OCI-LY7 (cell line): ENCODE results near the gene CLCF1. TPM values are rescaled to one million over a fixed set of nuclear protein-coding genes. Genes with fewer than 3 reads are reported as not detected.

Experiments used
- BruUV-seq: library from RNA; stranded (reverse); fragments of 400-500 nt; replicated peaks from 2 replicates; lab custom pipeline; 2021; lab: Mats Ljungman, UMichigan
- CTCF ChIA-PET: fragments of 300-600 bp; sonication (Branson Sonifier 250); formaldehyde crosslinking; loops from one replicate; lab custom pipeline; 2022; ENCODE audit warnings: antibody characterized with exemption; ENCODE audit not compliant: unreplicated experiment; lab: Charles Lee
- POLR2A ChIA-PET: fragments of 300-600 bp; sonication (Branson Sonifier 250); formaldehyde crosslinking; loops from one replicate; lab custom pipeline; 2022; ENCODE audit warnings: antibody characterized with exemption; lab: Charles Lee
- DNase-seq: peaks from one replicate; pipeline ENCODE4 v3.0.0-alpha.2; 2015; ENCODE audit warnings: low spot score
- H2AFZ ChIP-seq: fragments of 200-600 bp; sonication (generic), shearing (Covaris generic); 2 replicates; pipeline ENCODE4 v1.6.1; 2014; ENCODE audit warnings: mild to moderate bottlenecking, antibody characterized with exemption, low read length, moderate library complexity
- H3K27ac ChIP-seq: fragments of 200-600 bp; sonication (generic); 2 replicates; pipeline ENCODE4 v1.5.1; 2014; ENCODE audit warnings: mixed run types, low read depth, mild to moderate bottlenecking, moderate library complexity, low read length, inconsistent platforms; ENCODE audit not compliant: poor library complexity, severe bottlenecking
- H3K36me3 ChIP-seq: fragments of 200-600 bp; sonication (generic); 2 replicates; pipeline ENCODE4 v1.6.1; 2014; ENCODE audit warnings: mild to moderate bottlenecking, antibody characterized with exemption, low read length, moderate library complexity, mixed read lengths; ENCODE audit not compliant: insufficient read depth
- H3K4me1 ChIP-seq: fragments of 200-600 bp; sonication (generic); 2 replicates; pipeline ENCODE4 v1.5.1; 2014; ENCODE audit warnings: mild to moderate bottlenecking, low read length; ENCODE audit not compliant: insufficient read depth, poor library complexity, severe bottlenecking
- H3K4me2 ChIP-seq: fragments of 200-600 bp; sonication (generic); 2 replicates; pipeline ENCODE4 v1.6.1; 2014; ENCODE audit warnings: mild to moderate bottlenecking, low read length
- H3K4me3 ChIP-seq: fragments of 200-600 bp; sonication (generic); 2 replicates; pipeline ENCODE4 v1.5.1; 2014; ENCODE audit warnings: mild to moderate bottlenecking, low read depth, low read length; ENCODE audit not compliant: poor library complexity, severe bottlenecking
- H3K79me2 ChIP-seq: fragments of 200-600 bp; sonication (generic); 2 replicates; pipeline ENCODE4 v1.6.1; 2016; ENCODE audit warnings: low read depth, mild to moderate bottlenecking, low read length, moderate library complexity, mixed read lengths; ENCODE audit not compliant: insufficient read depth
- H3K9me2 ChIP-seq: fragments of 200-600 bp; sonication (generic); 2 replicates; pipeline ENCODE4 v1.6.1; 2016; ENCODE audit warnings: mild to moderate bottlenecking, low read length, mixed read lengths; ENCODE audit not compliant: insufficient read depth
- H3K9me3 ChIP-seq: fragments of 200-600 bp; sonication (generic); 2 replicates; pipeline ENCODE4 v1.6.1; 2014; ENCODE audit warnings: mild to moderate bottlenecking, mixed run types, low read length, mixed read lengths
- H4K20me1 ChIP-seq: fragments of 200-600 bp; sonication (generic); 2 replicates; pipeline ENCODE4 v1.6.1; 2014; ENCODE audit warnings: mild to moderate bottlenecking, antibody characterized with exemption, low read length, moderate library complexity, mixed read lengths; ENCODE audit not compliant: insufficient read depth
- EZH2phosphoT487 ChIP-seq: fragments of 200-600 bp; sonication (generic); IDR thresholded peaks from 2 replicates; pipeline ENCODE4 v1.6.1; 2018; ENCODE audit warnings: low read depth, borderline replicate concordance, mild to moderate bottlenecking, mixed run types, antibody characterized with exemption, low read length, moderate library complexity, mixed read lengths
- intact Hi-C: fragments of 100-400 bp; cut with micrococcal nuclease; formaldehyde crosslinking; loops from one replicate; pipeline ENCODE4 v1.10.0; 2022; ENCODE audit not compliant: unreplicated experiment
- total RNA-seq, 2 experiments: library from RNA; depleted of rRNA in 1 of 2; stranded (reverse); fragments of >200 nt in 1 of 2; shearing (Covaris generic) in 1 of 2; gene quantifications; 2 replicates each; pipeline ENCODE4 v1.2.3, GENCODE V29; 2014 to 2022
- TF ChIP-seq, protein P1 (sequence below): fragments of 200-600 bp; sonication (generic); conservative IDR thresholded peaks from 2 replicates; pipeline ENCODE4 v1.5.1; 2014; ENCODE audit warnings: mild to moderate bottlenecking, antibody characterized with exemption, low read length, moderate library complexity, mixed read lengths

The CLCF1 gene
- total RNA-seq, 2 experiments from 2014 or later = 0.34 to 0.35 TPM

DNA sequence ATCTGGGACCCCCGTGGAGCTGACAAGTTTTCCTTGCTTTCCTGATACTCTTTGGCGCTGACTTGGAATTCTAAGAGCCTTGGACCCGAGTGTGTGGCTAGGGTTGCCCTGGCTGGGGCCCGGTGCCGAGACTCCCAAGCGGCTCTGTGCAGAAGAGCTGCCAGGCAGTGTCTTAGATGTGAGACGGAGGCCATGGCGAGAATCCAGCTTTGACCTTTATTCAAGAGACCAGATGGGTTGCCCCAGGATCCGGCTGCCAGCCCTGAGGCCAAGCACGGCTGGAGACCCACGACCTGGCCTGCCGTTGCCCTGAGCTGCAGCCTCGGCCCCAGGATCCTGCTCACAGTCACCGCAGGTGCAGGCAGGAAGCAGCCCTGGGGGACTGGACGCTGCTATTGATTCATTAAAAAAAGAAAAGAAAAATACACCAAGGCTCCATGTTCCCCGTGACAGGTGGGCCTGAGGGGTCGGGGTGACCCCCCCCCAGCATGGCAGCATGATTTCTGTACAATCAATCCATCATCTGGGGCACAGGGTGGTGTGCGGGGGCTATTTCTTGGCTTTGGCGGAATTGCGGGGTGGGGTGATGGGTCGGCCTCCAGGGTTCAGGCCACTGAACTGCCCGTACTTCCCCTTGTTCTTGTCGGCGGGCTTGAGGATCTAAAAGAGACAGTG, 24.7 kb upstream of the CLCF1 start:
- Histone ChIP-seq H3K4me3 (no peak overlapping the region), H3K4me1 (peaks cover 39% of the 10 kb centered on the region), H3K9me3 (no peaks in the 10 kb centered on the region), H3K36me3 (peaks cover 72% of the 10 kb centered on the region), H2AFZ (no peak overlapping the region), H3K79me2 (peaks cover 14% of the 10 kb centered on the region), H4K20me1 (0 out of 2 replicates have a peak, but pooled peaks cover 7% of the 10 kb centered on the region), H3K9me2 (no peaks in the 10 kb centered on the region), H3K27ac (no peak overlapping the region), H3K4me2 (no peak overlapping the region)
- peak; percentile 5 for DNase-seq
- TF ChIP-seq, protein P1, sequence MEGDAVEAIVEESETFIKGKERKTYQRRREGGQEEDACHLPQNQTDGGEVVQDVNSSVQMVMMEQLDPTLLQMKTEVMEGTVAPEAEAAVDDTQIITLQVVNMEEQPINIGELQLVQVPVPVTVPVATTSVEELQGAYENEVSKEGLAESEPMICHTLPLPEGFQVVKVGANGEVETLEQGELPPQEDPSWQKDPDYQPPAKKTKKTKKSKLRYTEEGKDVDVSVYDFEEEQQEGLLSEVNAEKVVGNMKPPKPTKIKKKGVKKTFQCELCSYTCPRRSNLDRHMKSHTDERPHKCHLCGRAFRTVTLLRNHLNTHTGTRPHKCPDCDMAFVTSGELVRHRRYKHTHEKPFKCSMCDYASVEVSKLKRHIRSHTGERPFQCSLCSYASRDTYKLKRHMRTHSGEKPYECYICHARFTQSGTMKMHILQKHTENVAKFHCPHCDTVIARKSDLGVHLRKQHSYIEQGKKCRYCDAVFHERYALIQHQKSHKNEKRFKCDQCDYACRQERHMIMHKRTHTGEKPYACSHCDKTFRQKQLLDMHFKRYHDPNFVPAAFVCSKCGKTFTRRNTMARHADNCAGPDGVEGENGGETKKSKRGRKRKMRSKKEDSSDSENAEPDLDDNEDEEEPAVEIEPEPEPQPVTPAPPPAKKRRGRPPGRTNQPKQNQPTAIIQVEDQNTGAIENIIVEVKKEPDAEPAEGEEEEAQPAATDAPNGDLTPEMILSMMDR = no peak
- TF ChIP-seq EZH2phosphoT487 = no peak
- intact Hi-C loops = no loop called here
- POLR2A ChIA-PET = no interaction called here
- CTCF ChIA-PET = no interaction called here
- BruUV-seq = TSS peak; percentile 95

DNA sequence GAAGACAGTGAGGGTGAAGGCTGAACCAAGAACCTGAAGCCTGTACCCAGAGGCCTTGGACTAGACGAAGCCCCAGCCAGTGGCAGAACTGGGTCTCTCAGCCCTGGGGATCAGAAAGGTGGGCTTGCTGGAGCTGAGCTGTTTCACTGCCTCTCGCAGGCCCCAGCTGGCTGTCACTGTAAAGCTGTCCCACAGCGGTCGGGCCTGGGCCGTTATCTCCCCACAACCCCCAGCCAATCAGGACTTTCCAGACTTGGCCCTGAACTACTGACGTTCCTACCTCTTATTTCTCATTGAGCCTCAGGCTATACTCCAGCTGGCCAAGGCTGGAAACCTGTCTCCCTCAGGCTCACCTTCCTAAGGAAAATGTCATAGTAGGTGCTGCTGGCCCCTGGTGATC, 24.1 kb upstream of the CLCF1 start:
- H4K20me1 ChIP-seq = 0 out of 2 replicates have a peak, but pooled peaks cover 7% of the 10 kb centered on the region
- no peaks in the 10 kb centered on the region for H3K9me3 ChIP-seq
- no peak overlapping the region for H3K27ac ChIP-seq
- H3K4me2 ChIP-seq = no peak overlapping the region
- H2AFZ ChIP-seq = no peak overlapping the region
- DNase-seq = peak; percentile 1
- TF ChIP-seq EZH2phosphoT487 = no peak
- TF ChIP-seq, protein P1 = no peak
- peaks cover 72% of the 10 kb centered on the region for H3K36me3 ChIP-seq
- H3K4me3 ChIP-seq = no peak overlapping the region
- ChIA-PET CTCF (no interaction called here), POLR2A (no interaction called here)
- H3K4me1 ChIP-seq = peaks cover 37% of the 10 kb centered on the region
- peaks cover 17% of the 10 kb centered on the region for H3K79me2 ChIP-seq
- H3K9me2 ChIP-seq = no peaks in the 10 kb centered on the region
- intact Hi-C loops = no loop called here
- BruUV-seq = no TSS peak
